Measurements from ENCODE around the gene RAB4A. TPM values are rescaled to one million over a fixed set of nuclear protein-coding genes. Genes with fewer than 3 reads are reported as not detected.

The RAB4A gene, protein sequence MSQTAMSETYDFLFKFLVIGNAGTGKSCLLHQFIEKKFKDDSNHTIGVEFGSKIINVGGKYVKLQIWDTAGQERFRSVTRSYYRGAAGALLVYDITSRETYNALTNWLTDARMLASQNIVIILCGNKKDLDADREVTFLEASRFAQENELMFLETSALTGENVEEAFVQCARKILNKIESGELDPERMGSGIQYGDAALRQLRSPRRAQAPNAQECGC
- 59.9 and 71.8 TPM in 2 replicates for total RNA-seq (ENCODE audit: low replicate concordance)
- long read RNA-seq, transcript RAB4A-201 (8 exons, 2,966 nt): major isoform, 36 of 44 reads
- long read RNA-seq, partial matches to known transcripts: 2 of 44 reads
- long read RNA-seq, other reads (novel, unspliced or antisense): 3 of 44 reads

DNA sequence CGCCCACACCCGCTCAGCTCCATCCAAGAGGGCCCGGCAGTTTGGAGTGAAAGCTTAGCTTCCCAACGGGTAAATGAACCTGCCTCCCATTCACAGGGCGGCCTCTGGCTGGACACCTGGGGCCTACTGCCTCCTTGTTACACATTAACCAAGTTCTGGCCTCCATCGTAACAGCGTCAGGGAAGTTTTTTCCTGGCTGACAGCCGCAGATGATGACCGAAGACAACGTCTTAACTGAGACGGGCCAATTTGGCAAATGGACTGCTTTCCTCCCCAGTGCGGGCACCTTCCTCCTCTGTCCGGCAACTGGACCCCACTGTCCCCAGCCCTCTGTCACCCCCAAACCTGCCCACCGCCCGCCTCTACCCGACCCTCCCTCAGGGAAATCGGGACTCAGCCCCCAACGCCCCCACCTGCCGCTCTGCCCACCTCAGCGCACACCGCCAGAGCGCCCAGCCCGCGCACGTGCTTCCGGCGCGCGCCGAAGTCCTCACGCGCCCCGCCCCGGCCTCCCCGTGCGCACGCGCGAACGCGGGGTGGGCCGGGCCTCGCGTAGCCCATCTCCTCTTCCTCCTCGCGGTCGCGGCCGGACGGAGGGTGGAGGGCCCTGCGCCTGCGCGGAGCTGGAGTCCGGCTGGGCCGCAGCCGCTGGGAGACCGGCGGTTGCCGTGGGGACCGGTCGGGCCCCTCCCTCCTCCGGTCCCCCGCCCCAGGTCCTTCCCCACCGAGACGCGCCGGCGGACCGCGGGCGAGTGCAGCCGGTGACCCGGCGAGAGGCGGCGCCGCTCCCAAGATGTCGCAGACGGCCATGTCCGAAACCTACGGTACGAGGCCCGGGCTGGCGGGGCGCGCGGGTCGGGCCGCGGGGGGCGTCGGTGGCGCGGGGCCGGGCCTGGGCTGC lies at the start of gene RAB4A:
RAB4A (plus strand) TSS at position 565 of the 901 bp plus-strand sequence; CDS start at position 794, 229 bp downstream.
- H3K4me3 Mint-ChIP-seq: peak within 1 kb of the TSS; percentile 97
- H3K36me3 Mint-ChIP-seq: peaks cover 12% of the 10 kb centered on the region
- peaks cover 5% of the 10 kb centered on the region for H3K9me3 Mint-ChIP-seq
- TF ChIP-seq, protein P1, sequence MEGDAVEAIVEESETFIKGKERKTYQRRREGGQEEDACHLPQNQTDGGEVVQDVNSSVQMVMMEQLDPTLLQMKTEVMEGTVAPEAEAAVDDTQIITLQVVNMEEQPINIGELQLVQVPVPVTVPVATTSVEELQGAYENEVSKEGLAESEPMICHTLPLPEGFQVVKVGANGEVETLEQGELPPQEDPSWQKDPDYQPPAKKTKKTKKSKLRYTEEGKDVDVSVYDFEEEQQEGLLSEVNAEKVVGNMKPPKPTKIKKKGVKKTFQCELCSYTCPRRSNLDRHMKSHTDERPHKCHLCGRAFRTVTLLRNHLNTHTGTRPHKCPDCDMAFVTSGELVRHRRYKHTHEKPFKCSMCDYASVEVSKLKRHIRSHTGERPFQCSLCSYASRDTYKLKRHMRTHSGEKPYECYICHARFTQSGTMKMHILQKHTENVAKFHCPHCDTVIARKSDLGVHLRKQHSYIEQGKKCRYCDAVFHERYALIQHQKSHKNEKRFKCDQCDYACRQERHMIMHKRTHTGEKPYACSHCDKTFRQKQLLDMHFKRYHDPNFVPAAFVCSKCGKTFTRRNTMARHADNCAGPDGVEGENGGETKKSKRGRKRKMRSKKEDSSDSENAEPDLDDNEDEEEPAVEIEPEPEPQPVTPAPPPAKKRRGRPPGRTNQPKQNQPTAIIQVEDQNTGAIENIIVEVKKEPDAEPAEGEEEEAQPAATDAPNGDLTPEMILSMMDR (conservative IDR thresholded peaks at IDR 0.05): no peak
- DNase-seq (ENCODE audit: extremely low spot score, unreplicated experiment): peak; percentile 93
- H3K27me3 Mint-ChIP-seq: no peaks in the 10 kb centered on the region
- peaks cover 25% of the 10 kb centered on the region for H3K4me1 Mint-ChIP-seq (ENCODE audit: unreplicated experiment)
- H3K27ac Mint-ChIP-seq: peak within 1 kb of the TSS; percentile 89

DNA sequence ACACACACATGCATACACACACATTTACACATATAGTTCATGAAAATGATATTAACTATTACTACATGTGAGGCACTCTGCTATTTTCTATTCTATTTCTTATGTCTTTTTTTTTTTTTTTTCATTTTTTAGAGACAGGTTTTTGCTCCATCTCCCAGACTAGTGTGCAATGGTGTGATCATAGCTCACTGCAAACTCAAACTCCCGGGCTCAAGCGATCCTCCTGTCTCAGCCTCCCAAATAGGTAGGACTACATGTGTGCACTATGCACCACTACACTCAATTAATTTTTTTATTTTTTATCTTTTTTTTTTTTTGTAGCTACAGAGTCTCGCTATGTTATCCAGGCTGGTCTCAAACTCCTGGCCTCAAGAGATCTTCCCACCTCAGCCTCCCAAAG lies 48.8 kb upstream of the RAB4A start:
- TF ChIP-seq, protein P1 (conservative IDR thresholded peaks at IDR 0.05): no peak
- Mint-ChIP-seq H3K4me3 (no peak overlapping the region), H3K4me1 (ENCODE audit: unreplicated experiment) (peaks cover 25% of the 10 kb centered on the region), H3K9me3 (no peaks in the 10 kb centered on the region), H3K27ac (no peak overlapping the region), H3K27me3 (no peaks in the 10 kb centered on the region), H3K36me3 (no peaks in the 10 kb centered on the region)
- no peak for DNase-seq (ENCODE audit: extremely low spot score, unreplicated experiment)

DNA sequence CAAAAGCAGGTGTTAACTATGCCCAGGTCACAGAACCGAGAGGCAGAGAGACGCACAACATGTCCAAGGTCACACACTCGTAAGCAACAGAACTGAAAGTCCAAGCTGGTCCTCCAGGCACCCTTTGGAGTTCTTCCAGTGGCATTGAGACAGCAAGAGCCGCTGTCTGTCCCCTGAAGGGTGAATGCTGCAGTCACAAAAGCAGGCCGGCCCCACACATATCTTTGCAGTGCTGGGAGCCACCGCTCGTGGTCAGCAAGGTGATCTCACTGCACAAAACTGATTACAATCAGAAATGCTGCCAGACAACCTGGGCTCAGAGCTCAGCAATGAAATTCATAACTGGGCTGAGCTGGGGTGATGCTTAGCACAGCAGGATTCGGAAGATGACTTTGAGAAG lies 47.4 kb upstream of the RAB4A start:
- TF ChIP-seq, protein P1 (conservative IDR thresholded peaks at IDR 0.05): no peak
- Mint-ChIP-seq H3K27ac (peak overlapping the region; percentile 49), H3K4me1 (ENCODE audit: unreplicated experiment) (peaks cover 31% of the 10 kb centered on the region), H3K36me3 (no peaks in the 10 kb centered on the region), H3K9me3 (no peaks in the 10 kb centered on the region), H3K4me3 (peak overlapping the region; percentile 46), H3K27me3 (no peaks in the 10 kb centered on the region)
- DNase-seq (ENCODE audit: extremely low spot score, unreplicated experiment): no peak

DNA sequence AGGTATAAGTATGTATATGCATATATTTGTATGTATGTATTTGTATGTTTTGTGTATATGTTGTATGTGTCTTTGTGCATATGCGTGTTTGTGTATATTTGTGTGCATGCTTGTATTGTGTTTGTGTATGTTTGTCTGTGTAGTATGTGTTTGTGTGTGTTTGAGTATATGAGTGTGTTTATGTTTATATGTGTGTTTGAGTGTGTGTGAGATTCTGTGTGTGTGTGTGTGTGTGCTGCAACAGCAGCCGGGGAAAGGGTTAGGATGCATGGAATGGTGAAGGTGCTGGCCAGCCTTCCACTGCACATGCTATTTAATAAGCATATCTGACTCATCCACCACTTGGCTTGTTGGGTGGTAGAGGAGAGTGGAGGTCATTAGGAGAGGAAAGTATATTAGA lies 46.6 kb upstream of the RAB4A start:
- H3K9me3 Mint-ChIP-seq: no peaks in the 10 kb centered on the region
- H3K27me3 Mint-ChIP-seq: no peaks in the 10 kb centered on the region
- no peak overlapping the region for H3K4me3 Mint-ChIP-seq
- no peaks in the 10 kb centered on the region for H3K36me3 Mint-ChIP-seq
- H3K4me1 Mint-ChIP-seq (ENCODE audit: unreplicated experiment): peaks cover 32% of the 10 kb centered on the region
- TF ChIP-seq, protein P1 (conservative IDR thresholded peaks at IDR 0.05): no peak
- DNase-seq (ENCODE audit: extremely low spot score, unreplicated experiment): no peak
- peak overlapping the region; percentile 49 for H3K27ac Mint-ChIP-seq

DNA sequence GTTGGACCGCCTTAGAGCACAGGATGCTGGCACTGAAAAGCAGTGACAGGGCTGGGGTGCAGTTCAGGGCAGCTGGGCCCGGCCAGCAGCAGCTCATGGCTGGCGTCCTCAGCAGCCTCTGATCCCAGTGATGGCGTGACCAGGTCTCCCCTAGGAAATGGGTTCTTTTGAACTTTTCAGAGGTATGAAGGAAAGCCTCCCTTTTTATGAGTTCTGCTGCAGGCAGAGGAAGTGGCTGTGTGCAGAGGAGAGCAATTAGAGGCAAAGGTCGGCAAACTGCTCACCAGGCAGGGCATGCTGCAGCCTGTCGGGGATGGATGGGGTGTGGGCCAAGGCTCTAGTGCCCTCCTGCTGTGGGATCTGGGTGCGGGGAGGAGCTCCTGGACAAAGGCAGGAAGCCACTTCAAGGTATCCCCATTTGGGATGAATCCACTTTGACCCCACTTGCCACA lies 45.6 kb upstream of the RAB4A start:
- H3K27me3 Mint-ChIP-seq: no peaks in the 10 kb centered on the region
- no peak overlapping the region for H3K27ac Mint-ChIP-seq
- DNase-seq (ENCODE audit: extremely low spot score, unreplicated experiment): no peak
- H3K4me3 Mint-ChIP-seq: no peak overlapping the region
- TF ChIP-seq, protein P1 (conservative IDR thresholded peaks at IDR 0.05): no peak
- H3K4me1 Mint-ChIP-seq (ENCODE audit: unreplicated experiment): peaks cover 43% of the 10 kb centered on the region
- no peaks in the 10 kb centered on the region for H3K36me3 Mint-ChIP-seq
- H3K9me3 Mint-ChIP-seq: no peaks in the 10 kb centered on the region
